HG03159 (cell line): ENCODE measurements around the gene TGM1.
A peak's percentile ranks its signal among the peaks of the same experiment; 100 is the strongest.
"Not testable (repeated sequence)": the region's sequence is repeated elsewhere in the genome, so short reads cannot be mapped to it uniquely, and the experiment has no call there.

Experiments
- ATAC-seq: cut with Tn5 transposase; IDR thresholded peaks from one replicate; pipeline ENCODE4 v1.9.1; 2021; ENCODE audit warnings: mild to moderate bottlenecking, moderate library complexity; ENCODE audit not compliant: unreplicated experiment

TGM1 gene

DNA sequence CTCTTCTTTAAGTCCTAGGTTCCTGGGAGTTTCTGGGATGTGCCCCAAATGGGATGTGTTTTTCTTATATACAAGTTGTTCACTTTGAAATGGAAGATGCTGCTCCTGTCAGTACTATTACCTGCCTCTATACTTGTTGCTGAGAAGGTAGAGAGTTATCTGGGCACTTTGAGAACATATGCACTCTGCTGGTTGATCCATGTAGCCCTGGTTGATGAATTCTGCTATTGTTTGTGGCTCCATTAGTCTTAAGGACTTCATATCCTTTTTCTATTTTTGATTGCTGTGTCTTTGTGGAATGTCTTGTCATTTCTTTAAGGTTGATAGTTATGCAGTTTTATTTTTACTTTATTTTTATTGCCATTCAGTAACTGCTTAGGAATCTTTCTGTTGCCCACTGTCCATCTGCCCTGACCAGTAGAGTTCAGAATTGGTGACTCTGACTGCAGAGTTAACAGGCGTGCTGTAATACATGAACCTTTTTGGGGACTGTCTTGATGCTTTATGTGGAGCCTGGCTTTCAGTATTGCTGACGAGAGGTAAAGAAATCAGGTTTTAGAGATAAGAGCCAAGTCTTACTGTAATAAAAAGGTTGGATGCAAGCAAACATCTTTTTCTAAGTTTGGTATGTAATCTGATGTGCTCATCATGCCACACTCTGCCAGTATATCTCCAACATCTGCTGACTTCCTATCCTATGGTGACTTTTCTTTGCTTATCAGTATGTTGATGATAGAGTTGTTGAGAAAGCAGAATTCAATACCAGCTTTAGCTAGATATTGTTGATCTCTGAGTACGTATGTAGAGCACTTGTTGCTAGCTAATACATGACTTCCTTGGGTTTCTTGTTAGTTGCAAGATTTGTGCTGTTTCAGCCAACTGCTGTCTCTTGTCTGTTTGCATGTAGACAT lies 28.6 kb downstream of the TGM1 start:
- ATAC-seq: no peak

DNA sequence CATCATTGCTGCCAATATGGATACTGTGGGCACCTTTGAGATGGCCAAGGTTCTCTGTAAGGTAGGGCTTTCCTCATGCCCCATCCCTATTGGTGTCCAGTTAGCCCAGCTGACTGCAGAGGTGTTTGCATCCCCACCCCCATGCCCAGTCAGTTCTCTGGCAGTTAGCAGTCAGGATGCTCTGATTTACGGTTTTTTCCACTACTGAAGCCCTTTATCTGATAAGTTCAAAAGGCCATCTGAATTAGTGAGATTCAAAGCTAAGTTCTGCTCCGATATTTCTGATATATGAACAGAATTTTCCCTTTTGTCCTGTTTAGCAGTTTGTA lies 29.5 kb downstream of the TGM1 start:
- no peak for ATAC-seq

GRCh38 chr14:24232645-24233537 lies 30.1 kb downstream of the TGM1 start, which contains the start of gene GMPR2:
Gene GMPR2 (plus strand): TSS chr14:24232929. CDS start chr14:24233254, 325 bp downstream.
- ATAC-seq: peak; percentile 49

DNA sequence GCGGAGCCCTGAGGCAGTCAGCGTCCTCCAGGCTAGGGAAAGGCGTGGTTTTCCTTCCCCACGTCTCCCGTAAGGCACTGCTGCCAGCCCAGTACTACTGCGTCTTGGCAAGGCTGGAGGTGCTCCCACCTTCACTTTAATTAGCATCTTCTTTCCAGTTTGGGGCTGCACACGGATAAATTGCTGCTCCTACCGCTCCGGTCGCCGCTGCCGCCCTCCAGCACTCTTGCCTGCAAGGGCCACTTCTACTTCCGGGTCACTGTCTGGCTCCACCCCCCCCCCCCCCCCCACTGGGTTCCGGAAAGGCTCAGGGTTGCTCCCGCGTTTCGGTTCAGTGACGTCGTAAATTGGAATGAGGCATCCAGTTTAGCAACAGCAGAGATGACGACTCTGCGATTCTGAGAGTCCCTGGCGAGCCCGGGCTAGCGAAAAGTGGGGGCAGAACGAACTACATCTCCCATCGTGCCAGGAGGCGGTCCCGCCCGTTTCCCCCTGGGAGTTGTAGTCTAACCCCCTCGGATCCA lies 30.8 kb downstream of the TGM1 start, which contains the start of gene NEDD8:
TSS of gene NEDD8 (minus strand) at position 247 of the 524 bp plus-strand sequence. CDS start at position 147, 100 bp downstream.
- ATAC-seq: peak; percentile 65

DNA sequence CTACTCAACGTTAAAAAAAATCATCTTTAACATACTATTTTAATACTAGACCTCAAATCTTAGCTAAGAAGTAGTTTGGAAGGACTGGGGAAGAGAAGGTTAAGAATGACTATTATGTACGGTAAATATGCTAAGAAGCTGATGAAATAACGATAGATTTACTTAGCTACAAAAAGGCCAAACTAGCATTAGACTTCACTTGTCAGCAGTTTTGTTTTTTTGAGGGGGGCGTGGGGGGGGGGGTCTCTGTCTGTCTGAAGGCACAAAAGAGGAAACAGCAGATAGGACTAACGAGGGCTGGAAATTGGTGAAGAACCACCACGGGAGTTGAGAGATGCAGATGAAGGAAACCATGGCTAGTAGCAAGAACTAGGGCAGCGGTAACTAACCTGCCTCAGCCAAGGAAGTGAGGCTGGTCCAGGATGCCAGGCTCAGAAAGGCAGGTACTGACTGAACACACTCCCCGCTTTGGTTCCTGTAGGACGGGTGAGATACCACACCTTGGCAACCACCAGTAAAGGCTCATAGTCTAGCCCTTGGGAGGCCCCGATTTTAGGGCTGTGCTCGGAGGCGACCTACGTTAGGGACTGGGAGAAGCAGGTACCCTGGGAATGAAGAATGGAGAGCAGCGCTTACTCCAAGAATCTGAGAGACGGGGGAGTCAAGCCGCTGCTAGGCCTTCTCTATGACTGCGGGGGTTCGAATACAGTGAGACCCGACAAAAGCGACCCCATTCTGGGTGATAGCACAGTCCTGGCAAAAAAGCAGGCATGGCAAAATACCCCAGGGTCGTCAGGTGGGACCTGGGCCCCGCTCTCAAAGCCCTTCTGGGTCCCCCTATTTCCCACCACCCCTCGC lies 31.5 kb downstream of the TGM1 start:
- ATAC-seq: peak; percentile 14

DNA sequence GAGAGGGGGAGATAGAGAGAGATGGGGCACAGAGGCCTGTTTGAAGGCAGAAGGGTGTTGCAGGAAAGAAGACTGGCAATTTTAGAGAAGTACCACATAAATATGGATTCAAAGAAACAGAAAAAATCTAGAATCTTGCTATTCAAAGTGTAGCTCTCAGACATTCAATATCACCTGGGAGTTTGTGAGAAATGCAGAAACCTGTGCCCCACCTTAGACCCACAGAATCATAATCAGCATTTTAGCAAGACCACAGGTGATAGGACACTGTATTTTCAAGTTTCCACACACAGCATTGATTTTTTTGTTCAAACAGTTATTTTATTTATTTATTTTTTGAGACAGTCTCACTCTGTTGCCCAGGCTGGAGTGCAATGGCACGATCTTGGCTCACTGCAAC lies 34.1 kb downstream of the TGM1 start:
- no peak for ATAC-seq

DNA sequence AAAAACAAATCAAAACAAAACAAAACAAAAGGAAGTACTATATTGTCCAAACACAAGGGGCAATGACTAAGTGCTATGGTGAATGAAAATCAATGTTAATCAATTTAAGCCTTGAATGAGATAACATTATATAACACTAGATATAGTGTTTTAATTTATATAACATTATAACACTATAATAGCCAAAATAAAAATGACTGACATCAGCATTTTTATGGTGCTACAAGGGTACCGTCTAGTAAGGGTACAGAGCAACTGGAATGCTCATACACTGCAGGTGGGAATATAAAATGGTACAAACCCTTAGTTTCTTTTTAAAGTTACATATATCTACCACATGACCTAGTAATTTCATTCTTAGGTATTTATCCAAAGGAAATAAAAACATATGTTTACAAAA lies 36.5 kb downstream of the TGM1 start:
- ATAC-seq: no peak

DNA sequence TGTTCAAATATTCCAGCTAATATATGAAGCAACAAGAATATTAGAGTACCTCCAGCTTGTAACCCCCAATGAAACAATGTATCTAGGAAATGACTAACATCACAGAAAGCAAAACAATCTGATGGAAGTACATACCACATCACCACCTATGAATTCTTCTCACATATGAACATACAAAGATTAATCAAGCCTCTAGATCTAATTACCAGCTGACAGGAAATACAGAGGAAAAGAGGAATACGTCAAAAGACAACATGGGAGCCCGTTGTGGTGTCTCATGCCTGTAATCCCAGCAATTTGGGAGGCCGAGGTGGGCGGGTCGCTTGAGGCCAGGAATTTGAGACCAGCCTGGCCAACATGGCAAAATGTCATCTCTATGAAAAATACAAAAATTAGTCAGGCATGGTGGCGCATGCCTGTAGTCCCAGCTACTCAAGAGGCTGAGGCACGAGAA lies 38.3 kb downstream of the TGM1 start:
- no peak for ATAC-seq

DNA sequence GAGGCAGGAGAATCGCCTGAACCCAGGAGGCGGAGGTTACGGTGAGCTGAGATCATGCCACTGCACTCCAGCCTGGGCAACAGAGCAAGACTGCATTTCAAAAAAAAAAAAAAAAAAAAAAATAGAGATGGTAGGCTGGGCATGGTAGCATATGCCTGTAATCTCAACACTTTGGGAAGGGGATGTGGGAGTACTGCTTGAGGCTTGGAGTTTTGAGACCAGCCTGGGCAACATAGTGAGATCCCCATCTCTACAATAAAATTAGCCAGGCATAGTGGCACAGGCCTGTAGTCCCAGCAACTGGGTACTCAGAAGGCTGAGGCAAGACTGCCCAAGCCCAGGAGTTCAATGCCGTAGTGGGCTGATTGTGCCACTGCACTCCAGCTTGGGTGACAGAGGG lies 40.0 kb downstream of the TGM1 start:
- ATAC-seq: not testable (repeated sequence)

GRCh38 chr14:24219521-24219920 lies 43.5 kb downstream of the TGM1 start:
- ATAC-seq: no peak

DNA sequence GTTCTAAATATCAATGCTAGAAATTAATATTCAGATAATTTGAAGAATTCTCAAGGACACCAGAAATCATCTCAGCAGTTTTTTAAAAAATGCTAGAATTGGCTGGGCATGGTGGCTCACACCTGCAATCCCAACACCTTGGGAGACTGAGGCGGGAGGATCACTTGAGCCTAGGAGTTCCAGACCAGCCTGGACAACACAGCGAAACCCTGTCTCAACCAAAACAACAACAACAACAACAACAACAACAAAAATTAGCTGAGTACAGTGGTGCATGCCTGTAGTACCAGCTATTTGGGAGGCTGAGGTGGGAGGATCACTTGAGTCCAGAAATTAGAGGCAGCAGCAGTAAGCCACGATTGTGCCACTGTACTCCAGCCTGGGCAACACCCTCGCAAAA lies 43.9 kb downstream of the TGM1 start:
- ATAC-seq: no peak

DNA sequence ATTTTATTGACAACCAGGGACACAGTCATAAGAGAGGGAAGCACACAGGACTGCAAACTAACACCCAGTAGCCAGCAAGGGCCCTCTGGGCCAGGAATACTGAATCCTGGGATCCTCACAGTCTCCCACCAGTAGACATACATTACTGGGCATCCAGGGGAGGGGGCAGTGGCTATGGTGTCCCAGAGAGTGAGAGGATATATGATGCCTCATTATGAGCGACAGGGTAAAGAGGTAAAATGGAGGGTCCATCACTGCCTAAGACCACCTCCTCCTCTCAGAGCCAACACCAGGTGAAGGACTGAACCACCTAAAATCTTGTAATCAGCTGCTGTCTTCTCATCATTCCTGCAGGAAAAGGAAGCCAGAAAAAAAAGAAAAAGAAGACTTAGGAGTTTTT lies 46.1 kb downstream of the TGM1 start:
- not testable (repeated sequence) for ATAC-seq

DNA sequence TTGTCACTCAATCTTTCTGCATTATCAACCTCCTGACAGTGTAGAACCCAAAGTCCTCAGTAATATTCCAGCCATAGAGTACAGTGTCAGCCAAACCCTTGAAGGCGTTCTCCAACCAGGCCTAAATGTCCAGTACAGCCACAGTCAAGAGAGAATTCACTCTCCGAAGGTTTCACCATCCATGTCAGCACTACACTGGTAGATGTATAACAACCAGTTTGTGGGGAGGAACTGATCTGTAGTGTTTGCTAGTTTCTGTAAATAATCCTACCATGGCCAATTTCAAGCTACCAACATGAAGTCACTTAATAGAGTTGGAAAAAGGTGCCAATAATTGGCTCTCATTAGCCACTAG lies 46.7 kb downstream of the TGM1 start:
- no peak for ATAC-seq

- ATAC-seq: peak; percentile 60
These were observed 47.3 kb downstream of the TGM1 start, which contains the start of gene MDP1 for GRCh38 chr14:24215495-24216344. Gene MDP1 (minus strand): TSS chr14:24216066. CDS start chr14:24215955, 111 bp downstream.

DNA sequence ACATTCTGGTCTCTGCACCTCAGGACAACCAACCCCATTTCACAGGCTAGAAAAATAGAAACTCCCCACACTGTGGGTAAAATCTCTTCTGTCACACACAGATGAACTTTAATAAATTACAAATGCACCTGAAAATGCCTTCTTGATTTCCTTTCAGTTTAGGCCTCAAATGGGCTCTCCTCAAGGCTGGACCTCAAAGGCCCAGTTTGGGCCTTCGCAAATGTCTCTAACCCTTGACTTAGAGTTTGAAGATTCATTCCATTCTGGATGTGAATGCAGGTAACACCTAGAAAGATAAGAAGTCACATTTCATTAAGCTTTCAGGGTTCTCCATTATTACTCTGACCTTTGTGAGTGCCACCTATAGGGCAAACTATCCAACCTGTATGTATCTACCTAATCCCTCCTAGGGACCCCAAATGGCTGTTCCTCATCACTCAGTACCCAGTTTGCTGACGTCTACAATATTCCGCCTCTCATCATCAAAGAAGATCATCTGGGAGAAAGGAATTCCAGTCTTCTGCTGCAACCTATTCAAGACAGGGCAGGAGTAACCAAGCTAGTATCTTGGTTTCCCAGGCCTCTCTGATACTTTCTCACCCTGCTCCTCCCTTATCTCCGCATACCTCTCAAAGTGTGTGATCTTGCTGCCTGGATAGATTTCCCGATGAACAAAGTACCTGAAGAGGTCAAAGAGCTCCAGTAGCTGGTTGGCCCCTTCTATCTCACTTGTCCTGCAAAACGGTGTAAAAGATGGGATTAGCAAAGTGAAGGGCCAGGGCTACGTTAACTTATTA lies 48.9 kb downstream of the TGM1 start:
- no peak for ATAC-seq

GRCh38 chr14:24212924-24213865 lies 49.8 kb downstream of the TGM1 start, which contains the start of gene CHMP4A:
Gene CHMP4A (minus strand): TSS chr14:24213488. CDS start chr14:24213439, 49 bp downstream.
- peak; percentile 73 for ATAC-seq

GRCh38 chr14:24211311-24211710 lies 51.7 kb downstream of the TGM1 start:
- ATAC-seq: no peak
